ENCODE measurements around the gene BCOR.

The BCOR gene

GRCh38 chrX:40084471-40085101, 13.2 kb downstream of the BCOR start:
- DNase-seq (ENCODE audit: low spot score), result no peak

GRCh38 chrX:40083979-40084359, 13.8 kb downstream of the BCOR start:
- DNase-seq (ENCODE audit: low spot score), result no peak

- peak; percentile 66 for DNase-seq (ENCODE audit: low spot score)
Observed at GRCh38 chrX:40083120-40083978, 14.4 kb downstream of the BCOR start.

GRCh38 chrX:40082447-40083119, 15.2 kb downstream of the BCOR start:
- no peak for DNase-seq (ENCODE audit: low spot score)

- DNase-seq (ENCODE audit: low spot score), result no peak
Observed at GRCh38 chrX:40081679-40082068, 16.1 kb downstream of the BCOR start.

- no peak for DNase-seq (ENCODE audit: low spot score)
Observed at GRCh38 chrX:40080894-40081678, 16.7 kb downstream of the BCOR start.

GRCh38 chrX:40079572-40079971, 18.2 kb downstream of the BCOR start:
- no peak for DNase-seq (ENCODE audit: low spot score)

GRCh38 chrX:40078489-40079227, 19.1 kb downstream of the BCOR start:
- DNase-seq (ENCODE audit: low spot score), result no peak

- no peak for DNase-seq (ENCODE audit: low spot score)
Observed at GRCh38 chrX:40077906-40078305, 19.9 kb downstream of the BCOR start.

- no peak for DNase-seq (ENCODE audit: low spot score)
Observed at GRCh38 chrX:40076750-40077575, 20.8 kb downstream of the BCOR start.

- no peak for DNase-seq (ENCODE audit: low spot score)
Observed at GRCh38 chrX:40074959-40075332, 22.8 kb downstream of the BCOR start.

GRCh38 chrX:40074080-40074958, 23.4 kb downstream of the BCOR start:
- DNase-seq (ENCODE audit: low spot score), result no peak

GRCh38 chrX:40073439-40074054, 24.2 kb downstream of the BCOR start:
- DNase-seq (ENCODE audit: low spot score), result no peak

GRCh38 chrX:40072246-40072645, 25.5 kb downstream of the BCOR start:
- no peak for DNase-seq (ENCODE audit: low spot score)

GRCh38 chrX:40068048-40068447, 29.7 kb downstream of the BCOR start:
- no peak for DNase-seq (ENCODE audit: low spot score)

- DNase-seq (ENCODE audit: low spot score), result no peak
Observed at GRCh38 chrX:40066700-40067099, 31.1 kb downstream of the BCOR start.

GRCh38 chrX:40065296-40066046, 32.3 kb downstream of the BCOR start:
- no peak for DNase-seq (ENCODE audit: low spot score)

GRCh38 chrX:40064055-40064597, 33.6 kb downstream of the BCOR start:
- DNase-seq (ENCODE audit: low spot score), result no peak

All from left forelimb (tissue), 1 donor.